Heart left ventricle (tissue), 16 donors: ENCODE results near the gene A2ML1. TPM values are rescaled to one million over a fixed set of nuclear protein-coding genes. Genes with fewer than 3 reads are reported as not detected.
"Not testable (repeated sequence)": the region's sequence is repeated elsewhere in the genome, so short reads cannot be mapped to it uniquely, and the experiment has no call there.

Source experiments
- ATAC-seq, 4 donors: fragments of 200-7000 bp; cut with Tn5 transposase; one replicate each; pipeline ENCODE4 v1.9.1; 2020 to 2022; ENCODE audit warnings: moderate library complexity in 4 of 4, mild to moderate bottlenecking in 3 of 4, moderate number of reproducible peaks in 1 of 4
- DNase-seq, 5 donors: peaks; one replicate each; pipeline ENCODE4 v3.0.0-alpha.2; 2020
- H3K27ac ChIP-seq, 12 donors: fragments of 200-600 bp; sonication (generic) in 4 of 12; one replicate each; pipeline versions ENCODE4 v1.5.0 to v1.8.0; 2016 to 2022; ENCODE audit warnings: mild to moderate bottlenecking in 2 of 12
- H3K27me3 ChIP-seq, 9 donors: fragments of 200-600 bp; sonication (generic) in 2 of 9; one replicate each; pipeline versions ENCODE4 v1.5.1 to v1.8.0; 2016 to 2022; ENCODE audit warnings: mild to moderate bottlenecking in 3 of 9
- H3K36me3 ChIP-seq, 9 donors: fragments of 200-600 bp; sonication (generic) in 2 of 9; one replicate each; pipeline versions ENCODE4 v1.5.0 to v1.8.0; 2018 to 2022; ENCODE audit warnings: mild to moderate bottlenecking in 2 of 9
- H3K4me1 ChIP-seq, 12 donors: fragments of 200-600 bp; sonication (generic) in 4 of 12; one replicate each; pipeline versions ENCODE4 v1.5.0 to v1.8.0; 2016 to 2022; ENCODE audit warnings: mild to moderate bottlenecking in 3 of 12
- H3K4me3 ChIP-seq, 12 donors: fragments of 200-600 bp; sonication (generic) in 4 of 12; one replicate each; pipeline versions ENCODE4 v1.5.0 to v1.8.0; 2017 to 2022; ENCODE audit warnings: mild to moderate bottlenecking in 9 of 12, moderate library complexity in 4 of 12
- H3K9me3 ChIP-seq, 12 donors: fragments of 200-600 bp; sonication (generic) in 4 of 12; one replicate each; pipeline versions ENCODE4 v1.5.0 to v1.8.0; 2016 to 2022; ENCODE audit warnings: mild to moderate bottlenecking in 1 of 12
- POLR2A ChIP-seq, 2 donors: fragments of 450-650 bp; IDR thresholded peaks; one replicate each; pipeline ENCODE4 v1.6.1; 2017; ENCODE audit warnings: antibody characterized with exemption in 2 of 2, mild to moderate bottlenecking in 2 of 2, moderate library complexity in 2 of 2
- WGBS, 4 donors: extraction: QIAGEN DNeasy Blood & Tissue Kit in 2 of 4; methylation state at CpG; one replicate each; pipeline versions ENCODE4 v1.1.5 to v1.1.7; 2013 to 2018; 5-methylcytosine and 5-hydroxymethylcytosine counted together
- intact Hi-C, 10 donors: fragments of 100-400 bp; cut with DNase I; formaldehyde crosslinking; loops; one replicate each; pipeline versions ENCODE4 v1.11.1 to v1.14.2; 2022
- polyA plus RNA-seq, 2 donors: library from polyadenylated mRNA; stranded (reverse); fragments of 200-250 nt; gene quantifications; one replicate each; pipeline ENCODE4 v1.2.3, GENCODE V29; 2013
- total RNA-seq, 9 donors: library from RNA; depleted of rRNA in 2 of 9; stranded (reverse); fragments of >200 nt in 2 of 9; fragmentation: NEBNext Ultra II Directional in 3 of 9; extraction: Animal tissue kit (Norgen Biotek cat#: 25700) in 3 of 9; gene quantifications; one replicate each; pipeline versions ENCODE4 v1.1.0 to v1.2.4, GENCODE V29; 2016 to 2023
- TF ChIP-seq, protein P1 (sequence below), 12 donors: fragments of 200-600 bp; sonication (generic) in 4 of 12; IDR thresholded peaks; one replicate each; pipeline versions ENCODE4 v1.5.0 to v1.8.0; 2018 to 2022; ENCODE audit warnings: antibody characterized with exemption in 12 of 12, mild to moderate bottlenecking in 5 of 12
- donor health status: ischemic (EF 13 %, LVEDD 7.1; RV severe dilation, severe dysfunction).
- donor health status: healthy with polysubstance abuse.
- donor health status: DM: no; HTN: yes; CAD: no.
- donor health status: DM: no; HTN: no; CAD: no.
- donor health status: ischemic (EF 25% LVEDD 6.9; RV normal size, moderate dysfunction).
- donor health status: ischemic (EF 25% LVEDD 5.7; RV mildly dilated, moderate dysfunction).
- donor health status: healthy.
- donor health status: DM: yes; HTN: yes; CAD: no.
- donor health status: ischemic (EF 35%, LVEDD 5.7; RV mildly dilated, moderate dysfunction).
- donor health status: nonischemic (EF 11% LVEDD 7.7; RV severe dilation, severe dysfunction).
- donor health status: DM: yes; HTN: yes; CAD: no.
- donor health status: PGD.
- donor health status: ischemic (EF 29% LVEDD 5.4; RV normal size, mild dysfunction).
- donor health status: nonischemic (EF 23%, LVEDD 6.1; RV moderate dilation, normal function).

A2ML1 gene
- total and polyA plus RNA-seq, 11 donors: 0.07 to 0.25 (median 0.08) TPM; not detected in 8

DNA sequence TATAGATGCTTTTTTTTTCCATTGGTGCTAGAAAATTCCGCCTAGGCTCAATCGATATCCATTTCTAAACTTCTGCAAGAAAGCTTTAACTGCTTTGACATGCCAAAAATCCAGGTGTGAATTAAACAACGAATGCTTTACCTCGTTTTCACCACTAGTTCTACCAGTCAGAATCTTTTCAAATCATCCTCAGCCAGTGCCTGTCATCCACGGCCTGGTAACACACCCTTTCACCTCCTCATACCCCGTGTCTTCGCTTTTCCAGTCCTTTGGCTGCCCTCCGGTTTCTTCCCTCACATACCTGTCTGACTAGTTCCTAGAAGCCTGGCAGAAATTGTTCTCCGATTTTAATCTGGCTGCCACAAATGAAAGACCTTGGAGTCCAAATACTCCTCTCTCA is 90.5 kb downstream of the A2ML1 start:
- intact Hi-C loops: loop anchor here in 2 of 10 donors (2.0 to 10.0 kb wide), 2 partner anchors 38 to 132 kb away; no protein-coding TSS in a partner anchor
- no peak for ATAC-seq
- TF ChIP-seq, protein P1, sequence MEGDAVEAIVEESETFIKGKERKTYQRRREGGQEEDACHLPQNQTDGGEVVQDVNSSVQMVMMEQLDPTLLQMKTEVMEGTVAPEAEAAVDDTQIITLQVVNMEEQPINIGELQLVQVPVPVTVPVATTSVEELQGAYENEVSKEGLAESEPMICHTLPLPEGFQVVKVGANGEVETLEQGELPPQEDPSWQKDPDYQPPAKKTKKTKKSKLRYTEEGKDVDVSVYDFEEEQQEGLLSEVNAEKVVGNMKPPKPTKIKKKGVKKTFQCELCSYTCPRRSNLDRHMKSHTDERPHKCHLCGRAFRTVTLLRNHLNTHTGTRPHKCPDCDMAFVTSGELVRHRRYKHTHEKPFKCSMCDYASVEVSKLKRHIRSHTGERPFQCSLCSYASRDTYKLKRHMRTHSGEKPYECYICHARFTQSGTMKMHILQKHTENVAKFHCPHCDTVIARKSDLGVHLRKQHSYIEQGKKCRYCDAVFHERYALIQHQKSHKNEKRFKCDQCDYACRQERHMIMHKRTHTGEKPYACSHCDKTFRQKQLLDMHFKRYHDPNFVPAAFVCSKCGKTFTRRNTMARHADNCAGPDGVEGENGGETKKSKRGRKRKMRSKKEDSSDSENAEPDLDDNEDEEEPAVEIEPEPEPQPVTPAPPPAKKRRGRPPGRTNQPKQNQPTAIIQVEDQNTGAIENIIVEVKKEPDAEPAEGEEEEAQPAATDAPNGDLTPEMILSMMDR (IDR thresholded peaks at IDR 0.05): peak in 6 of 12 donors; percentile 10 to 27 (median 16)
- TF ChIP-seq POLR2A (IDR thresholded peaks at IDR 0.05): no peak
- peaks cover 0 to 4% (median 2%) of the 10 kb centered on the region in 9 donors for H3K36me3 ChIP-seq
- H3K9me3 ChIP-seq: no peaks in the 10 kb centered on the region
- WGBS, 4 donors: 34 to 43% (median 38%) methylated on average over 9 of the region's 9 CpGs
- peaks cover 0 to 40% (median 19%) of the 10 kb centered on the region in 12 donors for H3K4me1 ChIP-seq
- no peaks in the 10 kb centered on the region for H3K27me3 ChIP-seq
- peak overlapping the region in 8 of 12 donors; percentile 61 to 91 (median 68) for H3K4me3 ChIP-seq
- peak overlapping the region in 11 of 12 donors; percentile 45 to 93 (median 86) for H3K27ac ChIP-seq
- no peak for DNase-seq

- Histone ChIP-seq H3K27me3 (no peaks in the 10 kb centered on the region), H3K27ac (peak overlapping the region; percentile 45 to 93 (median 86)), H3K36me3 (peaks cover 0 to 12% (median 6%) of the 10 kb centered on the region in 9 donors), H3K4me3 (peak overlapping the region; percentile 35 to 91 (median 71)), H3K9me3 (no peaks in the 10 kb centered on the region), H3K4me1 (peaks cover 0 to 40% (median 19%) of the 10 kb centered on the region in 12 donors)
- TF ChIP-seq, protein P1 (IDR thresholded peaks at IDR 0.05): no peak
- no peak for TF ChIP-seq POLR2A (IDR thresholded peaks at IDR 0.05)
- no peak for ATAC-seq
- WGBS, 4 donors: 12 to 21% (median 18%) methylated on average over 6 of the region's 6 CpGs
- no peak for DNase-seq
- intact Hi-C loops: loop anchor here in 4 of 10 donors (2.0 to 10.0 kb wide), 3 partner anchors 35 to 131 kb away; partner anchors contain the start of gene M6PR (in 1 of the 4)
Measured at GRCh38 chr12:8913702-8914032, 91.2 kb downstream of the A2ML1 start.

GRCh38 chr12:8914033-8914715 is 91.8 kb downstream of the A2ML1 start, which contains the start of gene PHC1:
Gene PHC1, plus strand, starts transcription at chr12:8914509. Its CDS starts 3,169 bp downstream, at chr12:8917678.
- ATAC-seq (peak; percentile 59 to 83 (median 80)), DNase-seq (peak; percentile 87 to 92 (median 88))
- H3K27me3 ChIP-seq, H3K9me3 ChIP-seq: not testable (repeated sequence)
- intact Hi-C loops: loop anchor here in 3 of 10 donors (2.0 to 10.0 kb wide), 3 partner anchors 35 to 131 kb away; partner anchors contain the start of gene M6PR (in 1 of the 3)
- Histone ChIP-seq H3K4me3 (peak within 1 kb of the TSS; percentile 61 to 91 (median 74)), H3K4me1 (peaks cover 0 to 40% (median 19%) of the 10 kb centered on the region in 12 donors), H3K36me3 (peaks cover 0 to 17% (median 9%) of the 10 kb centered on the region in 9 donors), H3K27ac (peak within 1 kb of the TSS; percentile 45 to 93 (median 86))
- 0% methylated on average over 27 to 32 of the region's 57 CpGs for WGBS, 4 donors
- TF ChIP-seq, protein P1 (IDR thresholded peaks at IDR 0.05): peak; percentile 11 to 65 (median 30)
